Heart left ventricle (tissue), 16 donors: ENCODE results near the gene CDKL5. TPM values are rescaled to one million over a fixed set of nuclear protein-coding genes. Genes with fewer than 3 reads are reported as not detected.

Source experiments
- ATAC-seq, 4 donors: fragments of 200-7000 bp; cut with Tn5 transposase; one replicate each; pipeline ENCODE4 v1.9.1; 2020 to 2022; ENCODE audit warnings: moderate library complexity in 4 of 4, mild to moderate bottlenecking in 3 of 4, moderate number of reproducible peaks in 1 of 4
- DNase-seq, 5 donors: peaks; one replicate each; pipeline ENCODE4 v3.0.0-alpha.2; 2020
- H3K27ac ChIP-seq, 12 donors: fragments of 200-600 bp; sonication (generic) in 4 of 12; one replicate each; pipeline versions ENCODE4 v1.5.0 to v1.8.0; 2016 to 2022; ENCODE audit warnings: mild to moderate bottlenecking in 2 of 12
- H3K27me3 ChIP-seq, 9 donors: fragments of 200-600 bp; sonication (generic) in 2 of 9; one replicate each; pipeline versions ENCODE4 v1.5.1 to v1.8.0; 2016 to 2022; ENCODE audit warnings: mild to moderate bottlenecking in 3 of 9
- H3K36me3 ChIP-seq, 9 donors: fragments of 200-600 bp; sonication (generic) in 2 of 9; one replicate each; pipeline versions ENCODE4 v1.5.0 to v1.8.0; 2018 to 2022; ENCODE audit warnings: mild to moderate bottlenecking in 2 of 9
- H3K4me1 ChIP-seq, 12 donors: fragments of 200-600 bp; sonication (generic) in 4 of 12; one replicate each; pipeline versions ENCODE4 v1.5.0 to v1.8.0; 2016 to 2022; ENCODE audit warnings: mild to moderate bottlenecking in 3 of 12
- H3K4me3 ChIP-seq, 12 donors: fragments of 200-600 bp; sonication (generic) in 4 of 12; one replicate each; pipeline versions ENCODE4 v1.5.0 to v1.8.0; 2017 to 2022; ENCODE audit warnings: mild to moderate bottlenecking in 9 of 12, moderate library complexity in 4 of 12
- H3K9me3 ChIP-seq, 12 donors: fragments of 200-600 bp; sonication (generic) in 4 of 12; one replicate each; pipeline versions ENCODE4 v1.5.0 to v1.8.0; 2016 to 2022; ENCODE audit warnings: mild to moderate bottlenecking in 1 of 12
- CTCF ChIP-seq, 12 donors: fragments of 200-600 bp; sonication (generic) in 4 of 12; IDR thresholded peaks; one replicate each; pipeline versions ENCODE4 v1.5.0 to v1.8.0; 2018 to 2022; ENCODE audit warnings: antibody characterized with exemption in 12 of 12, mild to moderate bottlenecking in 5 of 12
- POLR2A ChIP-seq, 2 donors: fragments of 450-650 bp; IDR thresholded peaks; one replicate each; pipeline ENCODE4 v1.6.1; 2017; ENCODE audit warnings: antibody characterized with exemption in 2 of 2, mild to moderate bottlenecking in 2 of 2, moderate library complexity in 2 of 2
- WGBS, 4 donors: extraction: QIAGEN DNeasy Blood & Tissue Kit in 2 of 4; methylation state at CpG; one replicate each; pipeline versions ENCODE4 v1.1.5 to v1.1.7; 2013 to 2018; 5-methylcytosine and 5-hydroxymethylcytosine counted together
- intact Hi-C, 10 donors: fragments of 100-400 bp; cut with DNase I; formaldehyde crosslinking; loops; one replicate each; pipeline versions ENCODE4 v1.11.1 to v1.14.2; 2022
- polyA plus RNA-seq, 2 donors: library from polyadenylated mRNA; stranded (reverse); fragments of 200-250 nt; gene quantifications; one replicate each; pipeline ENCODE4 v1.2.3, GENCODE V29; 2013
- total RNA-seq, 9 donors: library from RNA; depleted of rRNA in 2 of 9; stranded (reverse); fragments of >200 nt in 2 of 9; fragmentation: NEBNext Ultra II Directional in 3 of 9; extraction: Animal tissue kit (Norgen Biotek cat#: 25700) in 3 of 9; gene quantifications; one replicate each; pipeline versions ENCODE4 v1.1.0 to v1.2.4, GENCODE V29; 2016 to 2023
- donor health status: ischemic (EF 13 %, LVEDD 7.1; RV severe dilation, severe dysfunction).
- donor health status: healthy with polysubstance abuse.
- donor health status: DM: no; HTN: yes; CAD: no.
- donor health status: DM: no; HTN: no; CAD: no.
- donor health status: ischemic (EF 25% LVEDD 6.9; RV normal size, moderate dysfunction).
- donor health status: ischemic (EF 25% LVEDD 5.7; RV mildly dilated, moderate dysfunction).
- donor health status: healthy.
- donor health status: DM: yes; HTN: yes; CAD: no.
- donor health status: ischemic (EF 35%, LVEDD 5.7; RV mildly dilated, moderate dysfunction).
- donor health status: nonischemic (EF 11% LVEDD 7.7; RV severe dilation, severe dysfunction).
- donor health status: DM: yes; HTN: yes; CAD: no.
- donor health status: PGD.
- donor health status: ischemic (EF 29% LVEDD 5.4; RV normal size, mild dysfunction).
- donor health status: nonischemic (EF 23%, LVEDD 6.1; RV moderate dilation, normal function).

Gene CDKL5
- total and polyA plus RNA-seq, 11 donors: 3.0 to 12.5 (median 9.3) TPM

- TF ChIP-seq POLR2A (IDR thresholded peaks at IDR 0.05) (no peak), CTCF (IDR thresholded peaks at IDR 0.05) (no peak)
- Histone ChIP-seq H3K9me3 (no peaks in the 10 kb centered on the region), H3K4me3 (no peak overlapping the region), H3K27me3 (no peaks in the 10 kb centered on the region), H3K27ac (no peak overlapping the region), H3K4me1 (no peaks in the 10 kb centered on the region), H3K36me3 (no peaks in the 10 kb centered on the region)
- DNase-seq: no peak
- intact Hi-C loops: no loop called here
- 85 to 93% (median 89%) methylated on average over 2 of the region's 2 CpGs for WGBS, 4 donors
- ATAC-seq: no peak
These were observed 9.5 kb downstream of the CDKL5 start for GRCh38 chrX:18434896-18435295.

- 65 to 83% (median 78%) methylated on average over 1 of the region's 1 CpG for WGBS, 4 donors
- Histone ChIP-seq H3K36me3 (no peaks in the 10 kb centered on the region), H3K4me3 (no peak overlapping the region), H3K4me1 (no peaks in the 10 kb centered on the region), H3K27me3 (no peaks in the 10 kb centered on the region), H3K9me3 (no peaks in the 10 kb centered on the region), H3K27ac (no peak overlapping the region)
- no peak for DNase-seq
- no peak for ATAC-seq
- intact Hi-C loops: no loop called here
- TF ChIP-seq CTCF (IDR thresholded peaks at IDR 0.05) (no peak), POLR2A (IDR thresholded peaks at IDR 0.05) (no peak)
These were observed 10.6 kb downstream of the CDKL5 start for GRCh38 chrX:18436017-18436416.

- WGBS, 4 donors: 85 to 98% (median 93%) methylated on average over 4 of the region's 4 CpGs
- no peak overlapping the region for H3K4me3 ChIP-seq
- DNase-seq (no peak), ATAC-seq (no peak)
- no peaks in the 10 kb centered on the region for H3K4me1 ChIP-seq
- H3K27me3 ChIP-seq: no peaks in the 10 kb centered on the region
- no peak for TF ChIP-seq CTCF (IDR thresholded peaks at IDR 0.05)
- TF ChIP-seq POLR2A (IDR thresholded peaks at IDR 0.05): no peak
- no peaks in the 10 kb centered on the region for H3K36me3 ChIP-seq
- H3K27ac ChIP-seq: no peak overlapping the region
- intact Hi-C loops: no loop called here
- no peaks in the 10 kb centered on the region for H3K9me3 ChIP-seq
These were observed 15.4 kb downstream of the CDKL5 start for GRCh38 chrX:18440835-18441234.

- no peak for DNase-seq
- Histone ChIP-seq H3K27me3 (no peaks in the 10 kb centered on the region), H3K4me1 (peaks cover 0 to 3% (median 0%) of the 10 kb centered on the region in 12 donors), H3K27ac (no peak overlapping the region), H3K4me3 (no peak overlapping the region), H3K36me3 (no peaks in the 10 kb centered on the region), H3K9me3 (no peaks in the 10 kb centered on the region)
- intact Hi-C loops: no loop called here
- no peak for ATAC-seq
- no peak for TF ChIP-seq POLR2A (IDR thresholded peaks at IDR 0.05)
- TF ChIP-seq CTCF (IDR thresholded peaks at IDR 0.05): no peak
- 70 to 99% (median 91%) methylated on average over 3 of the region's 3 CpGs for WGBS, 4 donors
These were observed 16.5 kb downstream of the CDKL5 start for GRCh38 chrX:18441780-18442367.
